HCT116 (cell line): Measurements from ENCODE around the gene LEAP2. TPM values are rescaled to one million over a fixed set of nuclear protein-coding genes. Genes with fewer than 3 reads are reported as not detected.

ENCODE experiments used
- ATAC-seq: fragments of 200-7000 bp; cut with Tn5 transposase; 2 replicates; pipeline ENCODE4 v1.9.1; 2020; ENCODE audit warnings: mild to moderate bottlenecking, moderate library complexity
- BruUV-seq: library from RNA; stranded (reverse); fragments of 400-500 nt; replicated peaks from 2 replicates; lab custom pipeline; 2021; lab: Mats Ljungman, UMichigan
- CTCF ChIA-PET: fragments of 300-600 bp; sonication (Branson Sonifier 250); formaldehyde crosslinking; loops from one replicate; lab custom pipeline; 2021; ENCODE audit warnings: antibody characterized with exemption; lab: Charles Lee
- POLR2A ChIA-PET: fragments of 300-600, 350-600 bp; sonication (Branson Sonifier 250); formaldehyde crosslinking; loops from one replicate; lab custom pipeline; 2021; ENCODE audit warnings: antibody characterized with exemption; lab: Charles Lee
- RAD21 ChIA-PET, 2 experiments: fragments of 300-600 bp; sonication (Branson Sonifier 250); formaldehyde crosslinking; loops; one replicate each; lab custom pipeline; 2023; ENCODE audit warnings: low total read pairs in 2 of 2; ENCODE audit not compliant: uncharacterized antibody in 2 of 2, unreplicated experiment in 2 of 2, low non-redundant PET in 1 of 2; lab: Charles Lee
- DNase-seq: peaks from one replicate; pipeline ENCODE4 v3.0.0-alpha.2; 2010; ENCODE audit warnings: low read depth, low spot score
- H2AFZ ChIP-seq: fragments of 200-600 bp; shearing (Covaris generic), sonication (generic); 2 replicates; pipeline ENCODE4 v1.6.1; 2017; ENCODE audit warnings: low read depth, mixed run types, mixed read lengths, antibody characterized with exemption, low read length; ENCODE audit not compliant: poor library complexity, severe bottlenecking
- H3K27ac ChIP-seq: 2 replicates; pipeline ENCODE4 v1.5.1; 2012; ENCODE audit warnings: low read depth, low read length
- H3K27me3 ChIP-seq: fragments of 200-600 bp; sonication (generic); 2 replicates; pipeline ENCODE4 v1.6.1; 2016; ENCODE audit warnings: mixed run types, low read length, mixed read lengths; ENCODE audit not compliant: insufficient read depth
- H3K36me3 ChIP-seq, 2 experiments: fragments of 200-500 bp in 1 of 2; fragments of 200-600 bp in 1 of 2; sonication (Bioruptor generic) in 1 of 2; sonication (generic) in 1 of 2; 2 replicates each; pipeline versions ENCODE4 v1.5.1 to v1.6.1; 2014 to 2016; ENCODE audit warnings: low read length in 2 of 2, inconsistent platforms in 1 of 2, mixed read lengths in 1 of 2, mixed run types in 1 of 2; ENCODE audit not compliant: insufficient read depth in 2 of 2, control insufficient read depth in 1 of 2
- H3K4me1 ChIP-seq, 2 experiments: fragments of 200-600 bp in 1 of 2; sonication (generic) in 1 of 2; 2 replicates each; pipeline versions ENCODE4 v1.5.1 to v1.6.1; 2012 to 2017; ENCODE audit warnings: low read length in 2 of 2, inconsistent platforms in 1 of 2, mild to moderate bottlenecking in 1 of 2, mixed read lengths in 1 of 2, mixed run types in 1 of 2, moderate library complexity in 1 of 2; ENCODE audit not compliant: insufficient read depth in 2 of 2, control insufficient read depth in 1 of 2
- H3K4me2 ChIP-seq: fragments of 200-600 bp; sonication (generic); 2 replicates; pipeline ENCODE4 v1.6.1; 2017; ENCODE audit warnings: mixed run types, low read length, mixed read lengths
- H3K4me3 ChIP-seq, 2 experiments: fragments of 200-600 bp in 1 of 2; sonication (generic) in 1 of 2; replicated peaks in 1 of 2; 2 replicates each; pipeline ENCODE4 v1.5.1; 2011 to 2016; ENCODE audit warnings: low read length in 2 of 2, control low read depth in 1 of 2, low read depth in 1 of 2, mild to moderate bottlenecking in 1 of 2, mixed read lengths in 1 of 2, mixed run types in 1 of 2
- H3K79me2 ChIP-seq: fragments of 200-600 bp; sonication (generic); 2 replicates; pipeline ENCODE4 v1.6.1; 2017; ENCODE audit warnings: mild to moderate bottlenecking, mixed run types, low read length, moderate library complexity, mixed read lengths; ENCODE audit not compliant: insufficient read depth
- H3K9ac ChIP-seq: fragments of 200-600 bp; sonication (generic); 2 replicates; pipeline ENCODE4 v1.6.1; 2016; ENCODE audit warnings: low read length, mixed read lengths
- H3K9me2 ChIP-seq: fragments of 200-600 bp; sonication (generic), shearing (Covaris generic); 2 replicates; pipeline ENCODE4 v1.6.1; 2017; ENCODE audit warnings: mixed run types, mild to moderate bottlenecking, moderate library complexity; ENCODE audit not compliant: insufficient read depth
- H3K9me3 ChIP-seq, 2 experiments: fragments of 200-500 bp in 1 of 2; fragments of 200-600 bp in 1 of 2; sonication (Bioruptor generic) in 1 of 2; sonication (generic) in 1 of 2; 2 replicates each; pipeline ENCODE4 v1.6.1; 2014 to 2017; ENCODE audit warnings: low read length in 2 of 2, mixed read lengths in 2 of 2, inconsistent platforms in 1 of 2, low read depth in 1 of 2, mild to moderate bottlenecking in 1 of 2, mixed run types in 1 of 2, moderate library complexity in 1 of 2; ENCODE audit not compliant: control insufficient read depth in 1 of 2, insufficient read depth in 1 of 2
- H4K20me1 ChIP-seq: fragments of 200-600 bp; sonication (generic), shearing (Covaris generic); 2 replicates; pipeline ENCODE4 v1.6.1; 2017; ENCODE audit warnings: mixed run types, mild to moderate bottlenecking, moderate library complexity; ENCODE audit not compliant: insufficient read depth
- CBX3 ChIP-seq: IDR thresholded peaks from 2 replicates; pipeline ENCODE4 v1.6.1; 2012; ENCODE audit warnings: low read depth
- EGR1 ChIP-seq: IDR thresholded peaks from 2 replicates; pipeline ENCODE4 v1.6.1; 2012; ENCODE audit warnings: low read depth
- ELF1 ChIP-seq: IDR thresholded peaks from 2 replicates; pipeline ENCODE4 v1.6.1; 2012; ENCODE audit warnings: low read depth, borderline replicate concordance
- EZH2 ChIP-seq: fragments of 200-600 bp; sonication (generic); IDR thresholded peaks from 2 replicates; pipeline ENCODE4 v1.6.1; 2017; ENCODE audit warnings: antibody characterized with exemption, mixed run types
- EZH2phosphoT487 ChIP-seq: fragments of 200-600 bp; IDR thresholded peaks from 2 replicates; pipeline ENCODE4 v1.6.1; 2018; ENCODE audit warnings: antibody characterized with exemption, borderline replicate concordance
- FOSL1 ChIP-seq: IDR thresholded peaks from 2 replicates; pipeline ENCODE4 v1.6.1; 2012; ENCODE audit warnings: low read depth
- POLR2A ChIP-seq: IDR thresholded peaks from 2 replicates; pipeline ENCODE4 v1.7.0; 2011; ENCODE audit warnings: borderline replicate concordance; ENCODE audit not compliant: insufficient read depth, insufficient read length; ENCODE audit errors: extremely low read depth
- SP1 ChIP-seq: IDR thresholded peaks from 2 replicates; pipeline ENCODE4 v1.6.1; 2012; ENCODE audit warnings: low read depth
- SRF ChIP-seq: IDR thresholded peaks from 2 replicates; pipeline ENCODE4 v1.6.1; 2012; ENCODE audit warnings: low read depth
- TCF7L2 ChIP-seq: IDR thresholded peaks from 2 replicates; pipeline ENCODE4 v1.7.0; 2011; ENCODE audit warnings: borderline replicate concordance, inconsistent platforms; ENCODE audit not compliant: insufficient read depth, insufficient read length; ENCODE audit errors: extremely low read depth
- YY1 ChIP-seq: IDR thresholded peaks from 2 replicates; pipeline ENCODE4 v1.6.1; 2011; ENCODE audit warnings: low read length, low read depth, moderate library complexity, mild to moderate bottlenecking; ENCODE audit not compliant: insufficient replicate concordance; ENCODE audit errors: extremely low read depth
- ZNF274 ChIP-seq: fragments of 200-500 bp; sonication (Bioruptor generic); IDR thresholded peaks from 2 replicates; pipeline ENCODE4 v1.6.1; 2014; ENCODE audit warnings: mild to moderate bottlenecking, low read depth, low read length, inconsistent platforms
- intact Hi-C: fragments of 100-400 bp; cut with micrococcal nuclease; formaldehyde crosslinking; loops from 2 replicates; pipeline ENCODE4 v1.10.0; 2022
- total RNA-seq: library from RNA; stranded (reverse); gene quantifications from one replicate; pipeline ENCODE4 v1.2.1, GENCODE V29; 2021; ENCODE audit not compliant: unreplicated experiment
- TF ChIP-seq, protein P1 (sequence below): IDR thresholded peaks from 2 replicates; pipeline ENCODE4 v1.6.1; 2012; ENCODE audit warnings: low read depth
- TF ChIP-seq, protein P2 (sequence below): IDR thresholded peaks from 2 replicates; pipeline ENCODE4 v1.6.1; 2012
- TF ChIP-seq, protein P3 (sequence below): IDR thresholded peaks from 2 replicates; pipeline ENCODE4 v1.6.1; 2012
- TF ChIP-seq, protein P4 (sequence below), 3 experiments: fragments of 200-600 bp in 1 of 3; sonication (generic) in 1 of 3; IDR thresholded peaks in 2 of 3; conservative IDR thresholded peaks in 1 of 3; 2 replicates each; pipeline ENCODE4 v1.5.1; 2012 to 2017; ENCODE audit warnings: low read depth in 2 of 3, low read length in 2 of 3, antibody characterized with exemption in 1 of 3, borderline replicate concordance in 1 of 3, control low read depth in 1 of 3, mild to moderate bottlenecking in 1 of 3, mixed read lengths in 1 of 3, mixed run types in 1 of 3, moderate library complexity in 1 of 3; ENCODE audit not compliant: insufficient read depth in 1 of 3
- TF ChIP-seq, protein P5 (sequence below): IDR thresholded peaks from 2 replicates; pipeline ENCODE4 v1.6.1; 2011; ENCODE audit warnings: mild to moderate bottlenecking, low read length, moderate library complexity; ENCODE audit not compliant: insufficient replicate concordance; ENCODE audit errors: extremely low read depth

The LEAP2 gene
- total RNA-seq, 1 experiment from 2014 or later = 1.2 TPM

DNA sequence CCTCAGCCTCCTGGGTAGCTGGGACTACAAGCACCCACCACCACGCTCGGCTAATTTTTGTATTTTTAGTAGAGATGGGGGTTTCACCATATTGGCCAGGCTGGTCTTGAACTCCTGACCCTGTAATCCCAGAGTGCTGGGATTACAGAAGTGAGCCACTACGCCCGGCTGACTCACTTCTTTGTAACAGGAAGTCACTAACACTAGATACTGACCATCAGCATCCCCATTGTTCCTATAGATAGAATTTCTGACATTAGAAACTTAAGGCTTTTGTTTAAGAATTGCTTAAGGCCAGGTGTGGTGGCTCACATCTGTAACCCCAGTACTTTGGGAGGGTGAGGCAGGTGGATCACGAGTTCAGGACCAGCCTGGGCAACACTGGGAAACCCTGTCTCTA lies 42.2 kb downstream of the LEAP2 start (continued):
- TF ChIP-seq, protein P1, sequence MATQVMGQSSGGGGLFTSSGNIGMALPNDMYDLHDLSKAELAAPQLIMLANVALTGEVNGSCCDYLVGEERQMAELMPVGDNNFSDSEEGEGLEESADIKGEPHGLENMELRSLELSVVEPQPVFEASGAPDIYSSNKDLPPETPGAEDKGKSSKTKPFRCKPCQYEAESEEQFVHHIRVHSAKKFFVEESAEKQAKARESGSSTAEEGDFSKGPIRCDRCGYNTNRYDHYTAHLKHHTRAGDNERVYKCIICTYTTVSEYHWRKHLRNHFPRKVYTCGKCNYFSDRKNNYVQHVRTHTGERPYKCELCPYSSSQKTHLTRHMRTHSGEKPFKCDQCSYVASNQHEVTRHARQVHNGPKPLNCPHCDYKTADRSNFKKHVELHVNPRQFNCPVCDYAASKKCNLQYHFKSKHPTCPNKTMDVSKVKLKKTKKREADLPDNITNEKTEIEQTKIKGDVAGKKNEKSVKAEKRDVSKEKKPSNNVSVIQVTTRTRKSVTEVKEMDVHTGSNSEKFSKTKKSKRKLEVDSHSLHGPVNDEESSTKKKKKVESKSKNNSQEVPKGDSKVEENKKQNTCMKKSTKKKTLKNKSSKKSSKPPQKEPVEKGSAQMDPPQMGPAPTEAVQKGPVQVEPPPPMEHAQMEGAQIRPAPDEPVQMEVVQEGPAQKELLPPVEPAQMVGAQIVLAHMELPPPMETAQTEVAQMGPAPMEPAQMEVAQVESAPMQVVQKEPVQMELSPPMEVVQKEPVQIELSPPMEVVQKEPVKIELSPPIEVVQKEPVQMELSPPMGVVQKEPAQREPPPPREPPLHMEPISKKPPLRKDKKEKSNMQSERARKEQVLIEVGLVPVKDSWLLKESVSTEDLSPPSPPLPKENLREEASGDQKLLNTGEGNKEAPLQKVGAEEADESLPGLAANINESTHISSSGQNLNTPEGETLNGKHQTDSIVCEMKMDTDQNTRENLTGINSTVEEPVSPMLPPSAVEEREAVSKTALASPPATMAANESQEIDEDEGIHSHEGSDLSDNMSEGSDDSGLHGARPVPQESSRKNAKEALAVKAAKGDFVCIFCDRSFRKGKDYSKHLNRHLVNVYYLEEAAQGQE = no peak
- no peak for TF ChIP-seq SRF
- no peak for TF ChIP-seq POLR2A
- TF ChIP-seq SP1 = no peak
- TF ChIP-seq ZNF274 = no peak
- peak; percentile 53 for TF ChIP-seq FOSL1
- TF ChIP-seq EZH2phosphoT487 = no peak
- TF ChIP-seq CBX3 = no peak
- TF ChIP-seq TCF7L2 = no peak
- TF ChIP-seq EGR1 = no peak

DNA sequence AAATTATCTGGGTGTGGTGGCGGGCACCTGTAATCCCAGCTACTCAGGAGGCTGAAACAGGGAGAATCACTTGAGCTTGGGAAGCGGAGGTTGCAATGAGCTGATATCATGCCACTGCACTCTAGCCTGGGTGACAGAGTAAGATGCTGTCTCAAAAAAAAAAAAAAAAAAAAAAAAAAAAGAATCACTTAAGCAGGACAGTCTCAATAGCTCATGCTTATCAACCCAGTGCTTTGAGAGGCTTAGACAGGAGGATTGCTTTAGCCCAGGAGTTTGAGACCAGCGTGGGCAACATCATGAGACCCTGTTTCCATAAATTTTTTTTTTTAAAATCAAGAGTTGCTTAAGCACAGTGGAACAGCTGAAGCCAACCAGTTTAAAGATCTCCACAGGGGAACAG lies 42.6 kb downstream of the LEAP2 start:
- Histone ChIP-seq H3K27me3 (no peaks in the 10 kb centered on the region), H3K4me1 (peaks cover 14 to 24% of the 10 kb centered on the region in 2 experiments), H3K4me3 (peak overlapping the region in 1 of 2 experiments; percentile 17; a peak in 2 of 4 replicates), H3K9ac (peak overlapping the region; percentile 47; the same call in 1 of the 2 replicates), H3K9me2 (no peaks in the 10 kb centered on the region), H3K27ac (peak overlapping the region; percentile 28; the same call in 1 of the 2 replicates), H3K4me2 (peak overlapping the region; percentile 63), H4K20me1 (no peaks in the 10 kb centered on the region), H3K36me3 (peaks cover 0 to 10% of the 10 kb centered on the region in 2 experiments; a peak in 1 of 4 replicates), H3K79me2 (peaks cover 22% of the 10 kb centered on the region), H2AFZ (no peak overlapping the region), H3K9me3 (no peaks in the 10 kb centered on the region)
- intact Hi-C loops = no loop called here
- ATAC-seq (peak; percentile 23), DNase-seq (no peak)
- no TSS peak for BruUV-seq
- CTCF ChIA-PET = interaction anchor here (0.5 kb wide), 1 partner anchor 177 kb away, joined by 4 read pairs; no protein-coding TSS in a partner anchor
- POLR2A ChIA-PET = interaction anchor here (0.7 to 1.3 kb wide), 2 partner anchors 21 to 319 kb away, joined by 3 read pairs; no protein-coding TSS in a partner anchor
- RAD21 ChIA-PET = no interaction called here
- TF ChIP-seq EZH2 (no peak), ELF1 (no peak), YY1 (no peak), SP1 (no peak), ZNF274 (no peak), FOSL1 (no peak), TCF7L2 (no peak), CBX3 (no peak)
- TF ChIP-seq, protein P2, sequence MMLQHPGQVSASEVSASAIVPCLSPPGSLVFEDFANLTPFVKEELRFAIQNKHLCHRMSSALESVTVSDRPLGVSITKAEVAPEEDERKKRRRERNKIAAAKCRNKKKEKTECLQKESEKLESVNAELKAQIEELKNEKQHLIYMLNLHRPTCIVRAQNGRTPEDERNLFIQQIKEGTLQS = no peak
- TF ChIP-seq, protein P3, sequence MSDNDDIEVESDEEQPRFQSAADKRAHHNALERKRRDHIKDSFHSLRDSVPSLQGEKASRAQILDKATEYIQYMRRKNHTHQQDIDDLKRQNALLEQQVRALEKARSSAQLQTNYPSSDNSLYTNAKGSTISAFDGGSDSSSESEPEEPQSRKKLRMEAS = no peak
- TF ChIP-seq, protein P4, sequence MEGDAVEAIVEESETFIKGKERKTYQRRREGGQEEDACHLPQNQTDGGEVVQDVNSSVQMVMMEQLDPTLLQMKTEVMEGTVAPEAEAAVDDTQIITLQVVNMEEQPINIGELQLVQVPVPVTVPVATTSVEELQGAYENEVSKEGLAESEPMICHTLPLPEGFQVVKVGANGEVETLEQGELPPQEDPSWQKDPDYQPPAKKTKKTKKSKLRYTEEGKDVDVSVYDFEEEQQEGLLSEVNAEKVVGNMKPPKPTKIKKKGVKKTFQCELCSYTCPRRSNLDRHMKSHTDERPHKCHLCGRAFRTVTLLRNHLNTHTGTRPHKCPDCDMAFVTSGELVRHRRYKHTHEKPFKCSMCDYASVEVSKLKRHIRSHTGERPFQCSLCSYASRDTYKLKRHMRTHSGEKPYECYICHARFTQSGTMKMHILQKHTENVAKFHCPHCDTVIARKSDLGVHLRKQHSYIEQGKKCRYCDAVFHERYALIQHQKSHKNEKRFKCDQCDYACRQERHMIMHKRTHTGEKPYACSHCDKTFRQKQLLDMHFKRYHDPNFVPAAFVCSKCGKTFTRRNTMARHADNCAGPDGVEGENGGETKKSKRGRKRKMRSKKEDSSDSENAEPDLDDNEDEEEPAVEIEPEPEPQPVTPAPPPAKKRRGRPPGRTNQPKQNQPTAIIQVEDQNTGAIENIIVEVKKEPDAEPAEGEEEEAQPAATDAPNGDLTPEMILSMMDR (IDR thresholded peaks at IDR 0.05 in 2 of 3, conservative IDR thresholded peaks at IDR 0.05 in 1 of 3; ENCODE audit: borderline replicate concordance in 1 of 3, insufficient read depth in 1 of 3, low read depth in 2 of 3, low read length in 2 of 3) = no peak
- TF ChIP-seq, protein P5, sequence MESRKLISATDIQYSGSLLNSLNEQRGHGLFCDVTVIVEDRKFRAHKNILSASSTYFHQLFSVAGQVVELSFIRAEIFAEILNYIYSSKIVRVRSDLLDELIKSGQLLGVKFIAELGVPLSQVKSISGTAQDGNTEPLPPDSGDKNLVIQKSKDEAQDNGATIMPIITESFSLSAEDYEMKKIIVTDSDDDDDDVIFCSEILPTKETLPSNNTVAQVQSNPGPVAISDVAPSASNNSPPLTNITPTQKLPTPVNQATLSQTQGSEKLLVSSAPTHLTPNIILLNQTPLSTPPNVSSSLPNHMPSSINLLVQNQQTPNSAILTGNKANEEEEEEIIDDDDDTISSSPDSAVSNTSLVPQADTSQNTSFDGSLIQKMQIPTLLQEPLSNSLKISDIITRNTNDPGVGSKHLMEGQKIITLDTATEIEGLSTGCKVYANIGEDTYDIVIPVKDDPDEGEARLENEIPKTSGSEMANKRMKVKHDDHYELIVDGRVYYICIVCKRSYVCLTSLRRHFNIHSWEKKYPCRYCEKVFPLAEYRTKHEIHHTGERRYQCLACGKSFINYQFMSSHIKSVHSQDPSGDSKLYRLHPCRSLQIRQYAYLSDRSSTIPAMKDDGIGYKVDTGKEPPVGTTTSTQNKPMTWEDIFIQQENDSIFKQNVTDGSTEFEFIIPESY = no peak
